GM18951 (cell line): ENCODE results near the gene KRT6B.

Experiments
- POLR2A ChIP-seq: IDR thresholded peaks from 4 replicates; pipeline ENCODE4 v1.6.1; 2011; ENCODE audit warnings: mild to moderate bottlenecking; ENCODE audit not compliant: insufficient read length, insufficient read depth; ENCODE audit errors: extremely low read depth
- in situ Hi-C: fragments of 300-500 bp; cut with MboI; formaldehyde crosslinking; loops from one replicate; pipeline ENCODE4 v1.12.0; 2022; ENCODE audit warnings: low sequenced_read_pairs, mixed read lengths, inconsistent platforms; ENCODE audit not compliant: unreplicated experiment

KRT6B gene

GRCh38 chr12:52436000-52436827 lies 15.7 kb downstream of the KRT6B start:
- no peak for TF ChIP-seq POLR2A
- in situ Hi-C loops = no loop called here

DNA sequence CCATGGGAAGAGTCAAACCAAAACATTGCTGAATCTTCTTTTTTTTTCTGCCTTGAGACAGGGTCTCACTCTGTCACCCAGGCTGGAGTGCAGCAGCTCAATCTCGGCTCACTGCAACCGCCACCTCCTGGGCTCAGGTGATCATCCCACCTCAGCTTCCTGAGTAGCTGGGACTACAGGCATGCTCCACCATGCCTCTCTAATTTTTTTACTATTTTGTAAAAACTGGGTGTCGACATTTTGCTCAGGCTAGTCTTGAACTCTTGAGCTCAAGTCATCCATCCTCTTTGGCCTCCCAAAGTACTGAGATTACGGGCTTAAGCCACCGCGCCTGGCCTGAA lies 16.3 kb downstream of the KRT6B start:
- no peak for TF ChIP-seq POLR2A
- in situ Hi-C loops = no loop called here

GRCh38 chr12:52434760-52435530 lies 17.0 kb downstream of the KRT6B start:
- in situ Hi-C loops = no loop called here
- TF ChIP-seq POLR2A = no peak

GRCh38 chr12:52434081-52434733 lies 17.7 kb downstream of the KRT6B start, which contains the start of gene KRT75:
TSS of gene KRT75 (minus strand) at chr12:52434371. CDS start at chr12:52434304, 67 bp downstream.
- in situ Hi-C loops = no loop called here
- TF ChIP-seq POLR2A = no peak

DNA sequence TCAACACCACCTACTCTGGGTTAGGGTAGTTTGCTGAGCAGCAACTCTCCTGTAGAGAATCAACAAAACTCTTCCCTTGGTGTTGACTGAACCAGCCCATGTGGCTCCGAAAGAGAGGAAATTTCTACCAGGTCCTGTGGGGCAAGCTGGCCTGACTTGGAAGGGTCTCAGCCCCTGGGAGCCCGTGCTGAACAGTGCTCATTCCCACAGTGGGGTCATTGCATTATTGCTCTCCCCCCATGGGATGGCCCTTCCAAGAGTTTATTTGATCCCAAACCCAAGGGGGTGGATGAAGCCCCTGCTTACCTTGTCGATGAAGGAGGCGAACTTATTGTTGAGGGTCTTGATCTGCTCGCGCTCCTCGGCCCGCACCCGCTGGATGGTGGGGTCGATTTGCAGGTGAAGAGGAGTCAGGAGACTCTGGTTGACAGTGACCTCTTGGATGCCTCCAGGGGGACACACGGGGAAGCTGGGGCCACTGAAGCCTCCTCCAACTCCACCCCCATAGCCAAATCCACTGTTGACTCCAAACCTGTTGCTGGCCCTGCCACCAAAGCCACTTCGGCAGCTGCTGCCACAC lies 18.4 kb downstream of the KRT6B start:
- TF ChIP-seq POLR2A = no peak
- in situ Hi-C loops = no loop called here

- in situ Hi-C loops = no loop called here
- TF ChIP-seq POLR2A = no peak
Measured at GRCh38 chr12:52432559-52433207, 19.3 kb downstream of the KRT6B start.

- TF ChIP-seq POLR2A = no peak
- in situ Hi-C loops = no loop called here
Measured at GRCh38 chr12:52428121-52428520, 23.8 kb downstream of the KRT6B start.

- no peak for TF ChIP-seq POLR2A
- in situ Hi-C loops = no loop called here
Measured at GRCh38 chr12:52427083-52427482, 24.9 kb downstream of the KRT6B start.

- TF ChIP-seq POLR2A = no peak
Measured at GRCh38 chr12:52426034-52426433, 25.9 kb downstream of the KRT6B start.

GRCh38 chr12:52425466-52425865 lies 26.5 kb downstream of the KRT6B start:
- no peak for TF ChIP-seq POLR2A
- in situ Hi-C loops = no loop called here

More at GRCh38 chr12:52426034-52426433, 25.9 kb downstream of the KRT6B start:
- in situ Hi-C loops = no loop called here

- TF ChIP-seq POLR2A = no peak
- in situ Hi-C loops = no loop called here
Measured at GRCh38 chr12:52423661-52424500, 28.1 kb downstream of the KRT6B start.

DNA sequence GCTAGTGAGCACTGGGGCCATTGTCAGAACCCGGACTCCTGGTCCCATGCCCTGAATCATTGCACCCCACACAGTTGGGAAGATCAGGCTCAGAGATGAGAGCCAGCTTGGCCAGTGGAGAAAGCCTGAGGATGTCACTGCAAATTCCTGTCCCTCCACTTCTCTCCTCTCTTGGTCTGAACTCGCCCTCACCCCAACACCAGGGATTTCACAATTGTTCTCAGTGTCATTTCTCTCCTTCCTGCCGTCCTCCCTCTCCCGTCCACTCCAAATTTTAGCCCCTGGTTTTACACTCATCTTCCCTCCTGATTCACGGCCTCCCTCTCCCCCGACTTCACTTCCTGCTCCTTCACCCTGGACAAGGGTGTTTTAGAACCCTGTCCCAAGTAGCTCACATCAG lies 28.9 kb downstream of the KRT6B start:
- in situ Hi-C loops = no loop called here

More for the DNA sequence above, 28.9 kb downstream of the KRT6B start:
- no peak for TF ChIP-seq POLR2A
